H9 (cell line): ENCODE results near the gene LGMN. TPM values are rescaled to one million over a fixed set of nuclear protein-coding genes. Genes with fewer than 3 reads are reported as not detected.

ENCODE experiments used
- DNase-seq: peaks from one replicate; pipeline ENCODE4 v3.0.0-alpha.2; 2017
- H2AFZ ChIP-seq: one replicate; pipeline ENCODE4 v1.6.1; 2013; ENCODE audit warnings: mild to moderate bottlenecking, low read length, control low read depth, moderate library complexity
- H2AK5ac ChIP-seq: 2 replicates; pipeline ENCODE4 v1.6.1; 2013; ENCODE audit warnings: low read length, control low read depth, mixed read lengths; ENCODE audit not compliant: insufficient read length
- H2BK120ac ChIP-seq: one replicate; pipeline ENCODE4 v1.6.1; 2013; ENCODE audit warnings: low read depth, mild to moderate bottlenecking, low read length, control low read depth, inconsistent platforms; ENCODE audit not compliant: poor library complexity, severe bottlenecking
- H2BK12ac ChIP-seq: 2 replicates; pipeline ENCODE4 v1.6.1; 2013; ENCODE audit warnings: low read length, control low read depth, mixed read lengths, low read depth; ENCODE audit not compliant: insufficient read length
- H2BK15ac ChIP-seq: 2 replicates; pipeline ENCODE4 v1.6.1; 2013; ENCODE audit warnings: low read depth, low read length, control low read depth
- H2BK20ac ChIP-seq: one replicate; pipeline ENCODE4 v1.6.1; 2013; ENCODE audit warnings: low read depth, mild to moderate bottlenecking, low read length, control low read depth, inconsistent platforms; ENCODE audit not compliant: poor library complexity, severe bottlenecking
- H2BK5ac ChIP-seq: 2 replicates; pipeline ENCODE4 v1.6.1; 2013; ENCODE audit warnings: low read length, control low read depth, mixed read lengths; ENCODE audit not compliant: insufficient read length
- H3K14ac ChIP-seq: 2 replicates; pipeline ENCODE4 v1.6.1; 2013; ENCODE audit warnings: low read length, control low read depth; ENCODE audit not compliant: insufficient read depth
- H3K18ac ChIP-seq: 2 replicates; pipeline ENCODE4 v1.6.1; 2013; ENCODE audit warnings: low read depth, mild to moderate bottlenecking, mixed read lengths, low read length, control low read depth; ENCODE audit not compliant: insufficient read length
- H3K23ac ChIP-seq: 2 replicates; pipeline ENCODE4 v1.6.1; 2013; ENCODE audit warnings: low read length, control low read depth, mixed read lengths, low read depth; ENCODE audit not compliant: insufficient read length
- H3K23me2 ChIP-seq: 2 replicates; pipeline ENCODE4 v1.6.1; 2013; ENCODE audit warnings: low read depth, mild to moderate bottlenecking, mixed read lengths, low read length, control low read depth; ENCODE audit not compliant: insufficient read length, poor library complexity, severe bottlenecking
- H3K27ac ChIP-seq: 2 replicates; pipeline ENCODE4 v1.5.1; 2013; ENCODE audit warnings: low read length, control low read depth, mixed read lengths, low read depth; ENCODE audit not compliant: insufficient read length
- H3K27me3 ChIP-seq: 2 replicates; pipeline ENCODE4 v1.6.1; 2013; ENCODE audit warnings: low read length, control low read depth, inconsistent platforms; ENCODE audit not compliant: insufficient read depth
- H3K4ac ChIP-seq: 2 replicates; pipeline ENCODE4 v1.6.1; 2013; ENCODE audit warnings: low read depth, mild to moderate bottlenecking, control low read depth, inconsistent platforms, low read length, moderate library complexity
- H3K4me1 ChIP-seq: 2 replicates; pipeline ENCODE4 v1.6.1; 2013; ENCODE audit warnings: low read length, control low read depth, inconsistent platforms; ENCODE audit not compliant: insufficient read depth
- H3K4me2 ChIP-seq: 2 replicates; pipeline ENCODE4 v1.6.1; 2013; ENCODE audit warnings: low read length, control low read depth, mixed read lengths; ENCODE audit not compliant: insufficient read length, insufficient read depth
- H3K56ac ChIP-seq: 2 replicates; pipeline ENCODE4 v1.6.1; 2013; ENCODE audit warnings: low read depth, mild to moderate bottlenecking, mixed read lengths, low read length, control low read depth; ENCODE audit not compliant: insufficient read length
- H3K79me1 ChIP-seq: 2 replicates; pipeline ENCODE4 v1.6.1; 2013; ENCODE audit warnings: low read depth, mild to moderate bottlenecking, moderate library complexity, low read length, control low read depth, inconsistent platforms; ENCODE audit not compliant: insufficient read depth, poor library complexity, severe bottlenecking
- H3K79me2 ChIP-seq: 2 replicates; pipeline ENCODE4 v1.6.1; 2013; ENCODE audit warnings: low read length, control low read depth, inconsistent platforms; ENCODE audit not compliant: insufficient read depth
- H3K9ac ChIP-seq: 2 replicates; pipeline ENCODE4 v1.6.1; 2013; ENCODE audit warnings: low read length, control low read depth, mixed read lengths; ENCODE audit not compliant: insufficient read length; ENCODE audit errors: extremely low read depth
- H3K9me3 ChIP-seq: one replicate; pipeline ENCODE4 v1.6.1; 2013; ENCODE audit warnings: low read depth, low read length, inconsistent platforms; ENCODE audit not compliant: control insufficient read depth
- H3T11ph ChIP-seq: one replicate; pipeline ENCODE4 v1.6.1; 2013; ENCODE audit warnings: mild to moderate bottlenecking, low read length, control low read depth, inconsistent platforms
- H4K20me1 ChIP-seq: one replicate; pipeline ENCODE4 v1.6.1; 2013; ENCODE audit not compliant: control insufficient read depth, insufficient read length, insufficient read depth
- H4K5ac ChIP-seq: 2 replicates; pipeline ENCODE4 v1.6.1; 2013; ENCODE audit warnings: low read depth, mild to moderate bottlenecking, mixed read lengths, low read length, control low read depth; ENCODE audit not compliant: insufficient read length
- H4K8ac ChIP-seq: replicated peaks from 2 replicates; pipeline ENCODE4 v1.6.1; 2013; ENCODE audit warnings: low read length, control low read depth, mixed read lengths, low read depth; ENCODE audit not compliant: insufficient read length
- H4K91ac ChIP-seq: 2 replicates; pipeline ENCODE4 v1.6.1; 2013; ENCODE audit warnings: low read depth, mild to moderate bottlenecking, moderate library complexity, mixed read lengths, low read length, control low read depth; ENCODE audit not compliant: insufficient read length
- H3K27ac Mint-ChIP-seq, 3 experiments: 2 replicates in 2 of 3; 3 replicates in 1 of 3; pipeline ENCODE4 v1.8.0; 2020 to 2021; ENCODE audit warnings: mixed read lengths in 3 of 3, mild to moderate bottlenecking in 1 of 3, moderate library complexity in 1 of 3
- H3K27me3 Mint-ChIP-seq: 2 replicates; pipeline ENCODE4 v1.8.0; 2021; ENCODE audit warnings: low read depth, mild to moderate bottlenecking, moderate library complexity, mixed read lengths
- H3K36me3 Mint-ChIP-seq, 3 experiments: 2 replicates in 2 of 3; 3 replicates in 1 of 3; pipeline ENCODE4 v1.8.0; 2020 to 2021; ENCODE audit warnings: low read depth in 3 of 3, mixed read lengths in 3 of 3; ENCODE audit not compliant: insufficient read depth in 1 of 3
- H3K4me1 Mint-ChIP-seq, 2 experiments: 2 replicates each; pipeline ENCODE4 v1.8.0; 2020; ENCODE audit warnings: mixed read lengths in 2 of 2
- H3K4me3 Mint-ChIP-seq, 2 experiments: 2 replicates in 1 of 2; 3 replicates in 1 of 2; pipeline ENCODE4 v1.8.0; 2020 to 2021; ENCODE audit warnings: mild to moderate bottlenecking in 2 of 2, mixed read lengths in 2 of 2, moderate library complexity in 1 of 2
- H3K9me3 Mint-ChIP-seq, 2 experiments: 2 replicates in 1 of 2; 3 replicates in 1 of 2; pipeline ENCODE4 v1.8.0; 2020; ENCODE audit warnings: mild to moderate bottlenecking in 2 of 2, mixed read lengths in 2 of 2, moderate library complexity in 1 of 2
- CTCF ChIP-seq: fragments of 200-600 bp; sonication (generic); conservative IDR thresholded peaks from 3 replicates; pipeline ENCODE4 v1.8.0; 2021; ENCODE audit warnings: antibody characterized with exemption, mild to moderate bottlenecking
- WGBS: extraction: QIAGEN DNeasy Blood & Tissue Kit; methylation state at CpG from one replicate; pipeline ENCODE4 v1.1.7; 2013; ENCODE audit warnings: missing lambda C conversion rate, low lambda C conversion rate, mixed read lengths; ENCODE audit not compliant: insufficient read length; ENCODE audit errors: extremely low coverage; 5-methylcytosine and 5-hydroxymethylcytosine counted together
- total RNA-seq: library from RNA; stranded (reverse); gene quantifications from 2 replicates; pipeline ENCODE4 v1.2.1, GENCODE V29; 2021

Gene LGMN
- total RNA-seq, 1 experiment from 2014 or later, result 55.3 TPM

DNA sequence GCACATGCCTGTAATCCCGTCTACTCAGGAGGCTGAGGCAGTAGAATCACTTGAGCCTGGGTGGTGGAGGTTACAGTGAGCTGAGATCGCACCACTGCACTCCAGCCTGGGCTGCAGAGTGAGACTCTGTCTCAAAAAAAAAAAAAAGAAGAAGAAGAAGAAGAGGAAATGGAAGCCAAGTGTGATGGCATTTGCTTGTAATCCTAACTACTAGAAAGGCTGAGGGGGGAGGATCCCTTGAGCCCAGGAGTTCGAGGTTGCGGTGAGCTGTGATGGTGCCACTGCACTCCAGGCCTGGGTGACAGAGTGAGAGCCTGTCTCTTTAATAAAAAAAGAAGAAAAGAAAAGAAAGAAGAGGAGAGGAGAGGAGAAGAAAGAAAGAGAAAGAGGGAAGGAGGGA, 52.1 kb downstream of the LGMN start:
- Histone ChIP-seq H2BK5ac (no peak overlapping the region), H2BK20ac (no peak overlapping the region), H3K9ac (no peak overlapping the region), H3K79me1 (no peaks in the 10 kb centered on the region), H2BK12ac (no peak overlapping the region), H3K4ac (no peak overlapping the region), H2AFZ (no peak overlapping the region), H3K56ac (no peak overlapping the region), H4K91ac (no peak overlapping the region), H3K9me3 (no peaks in the 10 kb centered on the region), H3K27ac (no peak overlapping the region), H3K23me2 (no peaks in the 10 kb centered on the region), H4K8ac (no peak overlapping the region), H3K27me3 (no peaks in the 10 kb centered on the region), H4K20me1 (no peaks in the 10 kb centered on the region), H2BK120ac (no peak overlapping the region), H2BK15ac (no peak overlapping the region), H4K5ac (no peak overlapping the region), H3K4me1 (no peaks in the 10 kb centered on the region), H3K18ac (no peak overlapping the region), H3K79me2 (no peaks in the 10 kb centered on the region), H2AK5ac (no peak overlapping the region), H3K23ac (no peak overlapping the region), H3K14ac (no peak overlapping the region), H3K4me2 (no peak overlapping the region), H3T11ph (no peak overlapping the region)
- Mint-ChIP-seq H3K27ac (no peak overlapping the region), H3K4me1 (no peaks in the 10 kb centered on the region), H3K4me3 (no peak overlapping the region), H3K9me3 (no peaks in the 10 kb centered on the region; a peak in 1 of 5 replicates), H3K27me3 (peaks cover 23% of the 10 kb centered on the region), H3K36me3 (no peaks in the 10 kb centered on the region)
- DNase-seq, result no peak
- no CpG with 5 or more reads among the region's 4 CpGs for WGBS
- TF ChIP-seq CTCF, result no peak
